ENCODE data around the gene GLT8D2. TPM values are rescaled to one million over a fixed set of nuclear protein-coding genes. Genes with fewer than 3 reads are reported as not detected.

GLT8D2 gene
- total and polyA plus RNA-seq, 2 of the 13 experiments (the other 11 are each of a cell fraction or from before 2014, with no cell fraction given): not detected

GRCh38 chr12:103956509-103957027 is 93.4 kb downstream of the GLT8D2 start (continued):
- TF ChIP-seq ZNF704 (CRISPR knock-in tag; IDR thresholded peaks at IDR 0.05; ENCODE audit: borderline replicate concordance) (no peak), ZNF343 (CRISPR knock-in tag; IDR thresholded peaks at IDR 0.05) (no peak), TBL1XR1 (IDR thresholded peaks at IDR 0.05; ENCODE audit: borderline replicate concordance, low read length, partially characterized antibody) (no peak), ZNF33B (CRISPR knock-in tag; IDR thresholded peaks at IDR 0.05) (no peak), ARNT2 (CRISPR knock-in tag; IDR thresholded peaks at IDR 0.05; ENCODE audit: low read depth) (0 out of 2 replicates have a peak, but pooled peaks have one; percentile 61), ZNF605 (CRISPR knock-in tag; IDR thresholded peaks at IDR 0.05) (no peak), SOX6 (IDR thresholded peaks at IDR 0.05) (no peak), SOX6 (CRISPR knock-in tag; IDR thresholded peaks at IDR 0.05) (no peak), ZNF782 (CRISPR knock-in tag; IDR thresholded peaks at IDR 0.05; ENCODE audit: borderline replicate concordance) (no peak), ZNF580 (CRISPR knock-in tag; IDR thresholded peaks at IDR 0.05; ENCODE audit: borderline replicate concordance, low read depth) (no peak), ZHX1 (CRISPR knock-in tag; IDR thresholded peaks at IDR 0.05; ENCODE audit: low read depth) (no peak), ZNF496 (CRISPR knock-in tag; IDR thresholded peaks at IDR 0.05; ENCODE audit: insufficient replicate concordance) (no peak), GATAD2A (CRISPR knock-in tag; IDR thresholded peaks at IDR 0.05) (no peak), MXD3 (CRISPR knock-in tag; IDR thresholded peaks at IDR 0.05) (no peak), ZNF746 (CRISPR knock-in tag; IDR thresholded peaks at IDR 0.05) (0 out of 2 replicates have a peak, but pooled peaks have one; percentile 20), ZHX2 (IDR thresholded peaks at IDR 0.05; ENCODE audit: low read depth) (no peak), ZHX2 (CRISPR knock-in tag; IDR thresholded peaks at IDR 0.05; ENCODE audit: borderline replicate concordance) (no peak)
